Fibroblast of pulmonary artery (primary cell): ENCODE data around the gene DDX10.

Source experiments
- DNase-seq: peaks from one replicate; pipeline ENCODE4 v3.0.0-alpha.2; 2010; ENCODE audit warnings: low read depth
- H3K4me3 ChIP-seq: replicated peaks from 2 replicates; pipeline ENCODE4 v1.5.1; 2011; ENCODE audit warnings: low read depth, mild to moderate bottlenecking, control low read depth, low read length, moderate library complexity
- TF ChIP-seq, protein P1 (sequence below): IDR thresholded peaks from 2 replicates; pipeline ENCODE4 v1.5.1; 2011; ENCODE audit warnings: mild to moderate bottlenecking, control low read depth, low read length, inconsistent platforms; ENCODE audit errors: missing control alignments

DDX10 gene

GRCh38 chr11:108793138-108793537 is 128.3 kb downstream of the DDX10 start:
- TF ChIP-seq, protein P1, sequence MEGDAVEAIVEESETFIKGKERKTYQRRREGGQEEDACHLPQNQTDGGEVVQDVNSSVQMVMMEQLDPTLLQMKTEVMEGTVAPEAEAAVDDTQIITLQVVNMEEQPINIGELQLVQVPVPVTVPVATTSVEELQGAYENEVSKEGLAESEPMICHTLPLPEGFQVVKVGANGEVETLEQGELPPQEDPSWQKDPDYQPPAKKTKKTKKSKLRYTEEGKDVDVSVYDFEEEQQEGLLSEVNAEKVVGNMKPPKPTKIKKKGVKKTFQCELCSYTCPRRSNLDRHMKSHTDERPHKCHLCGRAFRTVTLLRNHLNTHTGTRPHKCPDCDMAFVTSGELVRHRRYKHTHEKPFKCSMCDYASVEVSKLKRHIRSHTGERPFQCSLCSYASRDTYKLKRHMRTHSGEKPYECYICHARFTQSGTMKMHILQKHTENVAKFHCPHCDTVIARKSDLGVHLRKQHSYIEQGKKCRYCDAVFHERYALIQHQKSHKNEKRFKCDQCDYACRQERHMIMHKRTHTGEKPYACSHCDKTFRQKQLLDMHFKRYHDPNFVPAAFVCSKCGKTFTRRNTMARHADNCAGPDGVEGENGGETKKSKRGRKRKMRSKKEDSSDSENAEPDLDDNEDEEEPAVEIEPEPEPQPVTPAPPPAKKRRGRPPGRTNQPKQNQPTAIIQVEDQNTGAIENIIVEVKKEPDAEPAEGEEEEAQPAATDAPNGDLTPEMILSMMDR: no peak
- H3K4me3 ChIP-seq: no peak overlapping the region
- DNase-seq: no peak

- TF ChIP-seq, protein P1: no peak
- DNase-seq: no peak
- H3K4me3 ChIP-seq: no peak overlapping the region
Observed at GRCh38 chr11:108793611-108794010, 128.7 kb downstream of the DDX10 start.

GRCh38 chr11:108796551-108796950 is 131.7 kb downstream of the DDX10 start:
- TF ChIP-seq, protein P1: no peak
- no peak for DNase-seq
- no peak overlapping the region for H3K4me3 ChIP-seq

GRCh38 chr11:108797578-108798100 is 132.8 kb downstream of the DDX10 start:
- no peak for DNase-seq
- no peak overlapping the region for H3K4me3 ChIP-seq
- TF ChIP-seq, protein P1: no peak

GRCh38 chr11:108802492-108802891 is 137.6 kb downstream of the DDX10 start:
- no peak for DNase-seq
- H3K4me3 ChIP-seq: no peak overlapping the region
- TF ChIP-seq, protein P1: no peak

GRCh38 chr11:108803776-108804175 is 138.9 kb downstream of the DDX10 start:
- H3K4me3 ChIP-seq: no peak overlapping the region
- TF ChIP-seq, protein P1: no peak
- DNase-seq: peak; percentile 14

GRCh38 chr11:108804511-108804910 is 139.6 kb downstream of the DDX10 start:
- no peak for DNase-seq
- TF ChIP-seq, protein P1: no peak
- H3K4me3 ChIP-seq: no peak overlapping the region
